HG02571 (cell line): Measurements from ENCODE around the gene ZNF684.
"Not testable (repeated sequence)": the region's sequence is repeated elsewhere in the genome, so short reads cannot be mapped to it uniquely, and the experiment has no call there.

Source experiments
- ATAC-seq: cut with Tn5 transposase; IDR thresholded peaks from one replicate; pipeline ENCODE4 v1.9.1; 2021; ENCODE audit warnings: mild to moderate bottlenecking, moderate library complexity; ENCODE audit not compliant: unreplicated experiment

The ZNF684 gene

GRCh38 chr1:40567825-40568224 is 36.4 kb downstream of the ZNF684 start:
- no peak for ATAC-seq

DNA sequence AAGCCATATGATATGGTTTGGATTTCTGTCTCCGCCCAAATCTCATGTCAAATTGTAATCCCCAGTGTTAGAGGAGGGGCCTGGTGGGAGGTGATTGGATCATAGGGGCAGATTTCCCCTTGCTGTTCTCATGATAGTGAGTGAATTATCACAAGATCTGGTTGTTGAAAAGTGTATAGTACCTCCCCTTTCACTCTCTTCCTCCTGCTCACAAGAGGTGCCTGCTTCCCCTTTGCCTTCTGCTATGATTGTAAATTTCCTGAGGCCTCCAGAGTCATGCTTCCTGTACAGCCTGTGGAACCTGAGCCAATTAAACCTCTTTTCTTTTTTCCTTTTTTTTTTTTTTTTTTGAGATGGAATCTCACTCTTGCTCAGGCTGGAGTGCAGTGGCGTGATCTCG is 43.4 kb downstream of the ZNF684 start:
- ATAC-seq = not testable (repeated sequence)

DNA sequence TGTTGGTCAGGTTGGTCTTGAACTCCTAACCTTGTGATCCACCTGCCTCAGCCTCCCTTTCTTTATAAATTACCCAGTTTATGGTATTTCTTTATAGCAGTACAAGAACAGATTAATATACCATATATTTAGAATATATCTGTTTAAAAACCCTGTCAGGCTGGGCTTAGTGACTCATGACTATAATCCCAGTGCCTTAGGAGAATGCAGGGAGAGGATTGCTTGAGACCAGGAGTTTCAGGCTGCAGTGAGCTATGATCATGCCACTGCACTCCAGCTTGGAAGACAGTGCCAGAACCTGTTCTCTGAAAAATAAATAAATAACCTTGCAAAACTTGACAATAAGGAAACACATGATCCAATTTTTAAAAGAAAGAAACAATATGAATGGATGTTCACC is 43.9 kb downstream of the ZNF684 start:
- no peak for ATAC-seq

DNA sequence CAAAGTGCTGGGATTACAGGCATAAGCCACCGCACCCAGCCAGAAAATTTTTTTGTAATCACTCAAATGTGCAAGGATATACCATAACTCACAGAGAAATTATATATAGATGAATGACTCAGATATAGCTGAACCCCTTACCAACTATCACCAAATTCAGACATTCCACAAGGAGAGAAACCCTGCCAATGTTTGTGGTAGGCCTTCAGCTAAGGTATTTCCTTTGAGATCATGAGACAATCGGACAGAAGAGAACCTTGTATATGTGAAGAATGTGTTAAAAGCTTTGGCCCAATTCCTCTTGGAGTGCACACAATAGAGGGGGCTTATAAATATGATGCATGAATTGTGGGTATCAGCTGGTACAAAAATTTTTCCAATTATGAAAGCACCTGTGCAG is 50.7 kb downstream of the ZNF684 start:
- no peak for ATAC-seq

- ATAC-seq = no peak
These were observed 52.5 kb downstream of the ZNF684 start for GRCh38 chr1:40583980-40584379.

DNA sequence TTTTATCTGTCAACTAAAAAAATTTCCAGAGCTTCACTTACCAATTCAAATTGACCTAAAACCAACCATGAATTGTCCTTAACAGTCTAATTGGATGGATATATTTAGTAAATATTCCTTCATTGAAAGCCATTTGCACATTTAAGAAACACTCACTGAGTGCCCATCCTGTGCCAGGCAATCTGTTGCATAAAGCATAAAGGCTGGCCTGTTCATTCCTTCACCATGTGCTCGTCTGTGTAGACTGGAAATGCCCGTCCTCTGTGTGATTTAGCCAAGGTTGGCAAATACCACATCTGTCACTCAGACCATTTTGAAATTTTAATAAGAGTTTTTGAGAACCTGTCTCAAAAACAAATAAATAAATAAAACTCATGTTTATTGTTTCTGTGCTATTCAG is 57.1 kb downstream of the ZNF684 start:
- no peak for ATAC-seq

DNA sequence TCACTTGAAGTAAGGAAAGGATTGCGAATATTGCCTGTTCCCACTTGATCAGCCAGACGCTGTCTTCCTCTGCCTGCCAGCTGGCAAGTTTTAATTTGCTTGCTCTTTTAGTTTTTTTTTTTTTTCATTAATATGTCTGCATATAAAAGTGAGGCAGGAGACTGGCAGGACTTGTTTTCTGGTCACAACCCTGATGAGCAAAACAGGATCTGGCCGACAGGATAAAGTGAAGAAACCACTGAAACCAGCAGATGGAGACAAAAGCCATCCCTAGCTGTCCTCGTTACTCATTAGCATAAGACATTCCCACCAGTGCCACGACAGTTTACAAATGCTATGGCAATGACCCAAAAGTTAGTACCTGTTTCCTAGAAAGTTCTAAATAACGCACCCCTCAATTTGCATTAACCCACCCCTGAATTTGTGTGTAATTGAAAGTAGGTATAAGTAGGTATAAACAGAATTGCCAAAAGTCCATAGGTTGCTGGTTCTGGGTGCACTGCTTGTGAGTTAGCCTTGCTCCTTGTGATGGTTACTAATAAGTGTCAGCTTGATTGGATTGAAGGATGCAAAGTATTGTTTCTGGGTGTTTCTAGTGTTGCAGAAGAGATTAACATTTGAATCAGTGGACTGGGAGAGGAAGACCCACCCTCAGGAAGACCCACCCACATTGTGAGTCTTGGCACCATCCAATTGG is 60.8 kb downstream of the ZNF684 start:
- ATAC-seq = no peak

DNA sequence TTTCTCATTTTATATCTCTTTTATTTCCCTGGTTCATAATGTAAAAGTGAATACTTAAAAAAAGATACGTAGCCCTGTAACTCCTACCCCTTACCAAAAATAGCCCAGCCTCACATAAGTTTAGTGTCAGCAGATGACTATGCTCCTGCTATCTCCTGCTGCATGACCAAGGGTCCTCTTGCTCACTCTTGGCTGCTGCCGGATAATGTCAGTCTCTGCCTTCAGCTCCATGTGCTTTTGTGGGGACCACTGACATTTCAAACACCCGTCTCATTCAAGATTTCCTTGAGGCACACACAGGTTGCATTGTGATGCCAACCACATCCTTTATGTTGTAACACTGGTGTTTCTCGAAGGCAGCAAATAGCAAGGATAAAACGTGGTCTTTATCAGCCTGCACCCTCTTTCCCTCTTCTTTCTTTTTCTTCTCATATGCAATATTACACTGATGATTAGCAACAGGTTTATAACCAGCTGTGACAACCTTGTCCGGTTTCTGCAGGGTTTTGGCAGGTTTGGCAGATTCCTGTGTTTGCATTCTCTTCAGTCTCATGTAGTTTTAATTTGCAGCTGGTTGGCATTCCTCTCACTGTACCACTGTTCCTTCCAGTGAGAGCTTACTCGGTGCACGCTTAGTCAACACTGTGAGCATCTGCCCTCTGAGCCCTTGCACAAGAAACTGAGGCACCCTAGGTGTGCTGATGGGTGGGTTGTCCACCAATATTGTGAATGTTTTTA is 62.2 kb downstream of the ZNF684 start:
- ATAC-seq = no peak

- no peak for ATAC-seq
These were observed 62.7 kb downstream of the ZNF684 start for GRCh38 chr1:40594187-40594531.

DNA sequence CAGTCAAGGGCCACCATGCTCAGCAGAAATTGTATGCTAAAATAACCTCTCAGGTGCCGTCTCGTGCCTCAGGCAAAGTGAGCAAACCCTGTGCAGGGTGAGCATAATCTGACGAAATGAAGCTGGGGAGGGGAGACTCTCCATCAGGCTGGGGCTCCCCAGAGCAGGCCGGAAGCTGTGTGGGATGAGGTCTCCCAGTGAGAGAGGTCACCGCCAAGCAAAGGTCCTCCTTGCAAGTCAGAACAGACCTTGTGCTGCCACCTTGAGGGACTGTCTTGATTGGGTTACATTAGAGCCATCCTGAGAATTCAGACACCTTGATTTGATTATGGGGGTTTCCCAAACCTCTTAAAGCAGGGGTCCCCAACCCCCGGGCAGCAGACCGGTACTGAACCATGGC is 64.2 kb downstream of the ZNF684 start:
- ATAC-seq = no peak
